Activated T-cell treated with anti-CD3 and anti-CD28 coated beads for 1 hour (primary cell): ENCODE results near the gene PRR30.

Source experiments
- DNase-seq: peaks from one replicate; pipeline ENCODE4 v3.0.0-alpha.2; 2020; ENCODE audit warnings: low read depth

The PRR30 gene

GRCh38 chr2:27154488-27154887 lies 15.3 kb upstream of the PRR30 start:
- DNase-seq = no peak

GRCh38 chr2:27152796-27153464 lies 13.7 kb upstream of the PRR30 start:
- DNase-seq = no peak

GRCh38 chr2:27152102-27152795 lies 13.0 kb upstream of the PRR30 start:
- DNase-seq = no peak

GRCh38 chr2:27150639-27151230 lies 11.5 kb upstream of the PRR30 start:
- no peak for DNase-seq

GRCh38 chr2:27149570-27150405 lies 10.6 kb upstream of the PRR30 start:
- DNase-seq = no peak

- DNase-seq = no peak
Measured at GRCh38 chr2:27148801-27149439, 9.7 kb upstream of the PRR30 start, which contains the start of gene TCF23. Gene TCF23 (plus strand): TSS chr2:27149004. CDS start chr2:27149134, 130 bp downstream.

- DNase-seq = no peak
Measured at GRCh38 chr2:27147935-27148334, 8.7 kb upstream of the PRR30 start.

GRCh38 chr2:27145682-27146081 lies 6.5 kb upstream of the PRR30 start:
- no peak for DNase-seq

- DNase-seq = no peak
Measured at GRCh38 chr2:27143285-27143684, 4.1 kb upstream of the PRR30 start.

- no peak for DNase-seq
Measured at GRCh38 chr2:27138111-27138510, 1.1 kb downstream of the PRR30 start.

GRCh38 chr2:27137322-27137935 lies 1.8 kb downstream of the PRR30 start:
- no peak for DNase-seq

- DNase-seq = no peak
Measured at GRCh38 chr2:27136751-27137150, 2.5 kb downstream of the PRR30 start.

GRCh38 chr2:27135478-27135955 lies 3.7 kb downstream of the PRR30 start:
- DNase-seq = no peak

GRCh38 chr2:27134781-27135477 lies 4.3 kb downstream of the PRR30 start:
- DNase-seq = no peak

GRCh38 chr2:27133905-27134780 lies 5.1 kb downstream of the PRR30 start, which contains the start of gene PREB:
Gene PREB (minus strand): TSS chr2:27134636. CDS start chr2:27134421, 215 bp downstream.
- DNase-seq = peak; percentile 97

GRCh38 chr2:27133195-27133875 lies 5.9 kb downstream of the PRR30 start:
- no peak for DNase-seq

GRCh38 chr2:27131429-27131828 lies 7.8 kb downstream of the PRR30 start:
- no peak for DNase-seq

GRCh38 chr2:27130396-27130795 lies 8.8 kb downstream of the PRR30 start:
- no peak for DNase-seq
